HepG2 (cell line): ENCODE results near the gene NFATC3. TPM values are rescaled to one million over a fixed set of nuclear protein-coding genes. Genes with fewer than 3 reads are reported as not detected.

Source experiments
- ATAC-seq: fragments of 200-7000 bp; cut with Tn5 transposase; 3 replicates; pipeline ENCODE4 v1.9.1; 2020; ENCODE audit warnings: mild to moderate bottlenecking, moderate library complexity
- BruUV-seq: library from RNA; stranded (reverse); fragments of 400-500 nt; replicated peaks from 2 replicates; lab custom pipeline; 2021; lab: Mats Ljungman, UMichigan
- CTCF ChIA-PET: fragments of 300-600 bp; formaldehyde crosslinking; extraction: SDS; loops from one replicate; lab custom pipeline; 2021; ENCODE audit warnings: low total read pairs, inconsistent platforms, low intra/inter-chr PET ratio; lab: Yijun Ruan, JAX
- POLR2A ChIA-PET: fragments of 350-600 bp; sonication (Branson Sonifier 250); formaldehyde crosslinking; loops from one replicate; lab custom pipeline; 2020; ENCODE audit warnings: antibody characterized with exemption, inconsistent platforms; lab: Yijun Ruan, JAX
- DNase-seq: peaks from one replicate; pipeline ENCODE4 v3.0.0-alpha.2; 2015; ENCODE audit warnings: low spot score
- FAIRE-seq: peaks from 3 replicates; lab custom pipeline; 2011; peaks lifted over from hg19 to GRCh38; lab: Jason Lieb, UNC
- H2AFZ ChIP-seq: one replicate; pipeline ENCODE4 v1.6.1; 2011; ENCODE audit warnings: low read length, inconsistent platforms
- H3K27ac ChIP-seq: fragments of 300-600 bp; 3 replicates; pipeline ENCODE4 v1.8.0; 2011; ENCODE audit warnings: mixed run types, mild to moderate bottlenecking, mixed read lengths, low read length, inconsistent platforms; ENCODE audit not compliant: insufficient read depth; ENCODE audit errors: extremely low read length
- H3K27me3 ChIP-seq, 2 experiments: fragments of 200-600 bp in 1 of 2; 2 replicates in 1 of 2; 3 replicates in 1 of 2; pipeline versions ENCODE4 v1.6.0 to v1.8.0; 2011; ENCODE audit warnings: low read length in 2 of 2, mild to moderate bottlenecking in 2 of 2, moderate library complexity in 2 of 2, inconsistent platforms in 1 of 2; ENCODE audit not compliant: insufficient read depth in 2 of 2, control insufficient read depth in 1 of 2
- H3K36me3 ChIP-seq, 2 experiments: fragments of 200-600 bp in 1 of 2; replicated peaks in 1 of 2; 2 replicates in 1 of 2; 3 replicates in 1 of 2; pipeline versions ENCODE4 v1.5.1 to v1.8.0; 2011; ENCODE audit warnings: low read length in 2 of 2, inconsistent platforms in 1 of 2; ENCODE audit not compliant: insufficient read depth in 2 of 2, control insufficient read depth in 1 of 2
- H3K4me1 ChIP-seq: 2 replicates; pipeline ENCODE4 v1.5.1; 2012; ENCODE audit warnings: low read length, inconsistent platforms; ENCODE audit not compliant: insufficient read depth
- H3K4me2 ChIP-seq: 2 replicates; pipeline ENCODE4 v1.6.0; 2011; ENCODE audit warnings: low read depth, low read length, inconsistent platforms
- H3K4me3 ChIP-seq, 3 experiments: fragments of 200-600 bp in 1 of 3; sonication (generic), shearing (Covaris generic) in 1 of 3; replicated peaks in 1 of 3; 2 replicates each; pipeline ENCODE4 v1.5.1; 2011 to 2016; ENCODE audit warnings: low read length in 3 of 3, inconsistent platforms in 2 of 3, low read depth in 2 of 3, mild to moderate bottlenecking in 2 of 3, control low read depth in 1 of 3, mixed read lengths in 1 of 3; ENCODE audit not compliant: insufficient read depth in 1 of 3
- H3K79me2 ChIP-seq: one replicate; pipeline ENCODE4 v1.6.1; 2011; ENCODE audit warnings: low read length, inconsistent platforms; ENCODE audit not compliant: insufficient read depth
- H3K9ac ChIP-seq: 2 replicates; pipeline ENCODE4 v1.6.0; 2011; ENCODE audit warnings: mild to moderate bottlenecking, low read depth, low read length, inconsistent platforms; ENCODE audit not compliant: insufficient read depth
- H3K9me3 ChIP-seq: 2 replicates; pipeline ENCODE4 v1.5.1; 2012; ENCODE audit warnings: mild to moderate bottlenecking, low read length
- H4K20me1 ChIP-seq: 2 replicates; pipeline ENCODE4 v1.6.0; 2011; ENCODE audit warnings: inconsistent platforms, mild to moderate bottlenecking, low read length, moderate library complexity; ENCODE audit not compliant: insufficient read depth
- CCDC6 ChIP-seq: sonication (generic); formaldehyde crosslinking; IDR thresholded peaks from 2 replicates; pipeline ENCODE4 v1.8.1; 2022; ENCODE audit warnings: mild to moderate bottlenecking, missing genetic modification reagents, moderate library complexity
- HOXA5 ChIP-seq: sonication (generic); formaldehyde crosslinking; IDR thresholded peaks from 2 replicates; pipeline ENCODE4 v1.4.0; 2020; ENCODE audit warnings: missing genetic modification reagents
- LCORL ChIP-seq, 2 experiments: fragments of 450-650 bp in 1 of 2; sonication (generic) in 1 of 2; formaldehyde crosslinking in 1 of 2; IDR thresholded peaks; 2 replicates each; pipeline versions ENCODE4 v1.5.0 to v1.6.1; 2017 to 2020; ENCODE audit warnings: antibody characterized with exemption in 1 of 2, missing genetic modification reagents in 1 of 2
- NR3C1 ChIP-seq: sonication (generic); formaldehyde crosslinking; IDR thresholded peaks from 2 replicates; pipeline ENCODE4 v1.4.0; 2020; ENCODE audit warnings: missing genetic modification reagents
- POLR2AphosphoS2 ChIP-seq: IDR thresholded peaks from 2 replicates; pipeline ENCODE4 v1.6.1; 2011; ENCODE audit warnings: low read depth, low read length, improper control_type of control experiment
- SOX13 ChIP-seq, 3 experiments: fragments of 450-650 bp in 1 of 3; sonication (generic) in 1 of 3; formaldehyde crosslinking in 1 of 3; IDR thresholded peaks in 2 of 3; conservative IDR thresholded peaks in 1 of 3; 2 replicates each; pipeline versions ENCODE4 v1.5.0 to v1.6.1; 2016 to 2020; ENCODE audit warnings: antibody characterized with exemption in 1 of 3, mild to moderate bottlenecking in 1 of 3, missing compliant biosample characterization in 1 of 3, missing genetic modification reagents in 1 of 3, moderate library complexity in 1 of 3
- SOX6 ChIP-seq, 2 experiments: fragments of 450-650 bp in 1 of 2; sonication (generic) in 1 of 2; formaldehyde crosslinking in 1 of 2; IDR thresholded peaks; 2 replicates each; pipeline versions ENCODE4 v1.4.0 to v1.6.1; 2017 to 2020; ENCODE audit warnings: antibody characterized with exemption in 1 of 2, mild to moderate bottlenecking in 1 of 2, missing genetic modification reagents in 1 of 2
- TARDBP ChIP-seq: sonication (generic); formaldehyde crosslinking; IDR thresholded peaks from 2 replicates; pipeline ENCODE4 v1.8.0; 2022; ENCODE audit warnings: mild to moderate bottlenecking, missing genetic modification reagents
- ZNF580 ChIP-seq: IDR thresholded peaks from 2 replicates; pipeline ENCODE4 v1.6.1; 2016; ENCODE audit warnings: low read depth, borderline replicate concordance
- ZNF768 ChIP-seq: sonication (generic); formaldehyde crosslinking; IDR thresholded peaks from 2 replicates; pipeline ENCODE4 v1.4.0; 2020; ENCODE audit warnings: missing genetic modification reagents
- WGBS: methylation state at CpG from one replicate; pipeline ENCODE4 v1.1.6; 2017; ENCODE audit warnings: low lambda C conversion rate; 5-methylcytosine and 5-hydroxymethylcytosine counted together
- in situ Hi-C: cut with HindIII; loops from 2 replicates; pipeline ENCODE4 v1.10.0; 2017; ENCODE audit warnings: low pct_unique_long_range_greater_than_20kb; ENCODE audit not compliant: extremely low pct_ligation_motif_present
- intact Hi-C: fragments of 100-400 bp; cut with micrococcal nuclease; formaldehyde crosslinking; loops from one replicate; pipeline ENCODE4 v1.10.0; 2022; ENCODE audit not compliant: unreplicated experiment
- polyA plus RNA-seq, 8 experiments: library from polyadenylated mRNA; depleted of rRNA in 3 of 8; stranded (reverse) in 7 of 8; unstranded in 1 of 8; fragments of >200 nt; fragmentation: Illumina TruSeq in 4 of 8; extraction: Trizol in 4 of 8; gene quantifications; 2 replicates each; pipeline versions ENCODE4 v1.2.1 to v1.2.3, GENCODE V29; 2011 to 2016; ENCODE audit warnings: low read depth in 4 of 8, missing spikeins in 1 of 8, mixed read lengths in 1 of 8; ENCODE audit not compliant: insufficient read depth in 1 of 8
- total RNA-seq, 5 experiments: library from RNA; depleted of rRNA; stranded (reverse); fragments of >200 nt; fragmentation: Illumina TruSeq; extraction: Trizol; gene quantifications; 2 replicates each; pipeline ENCODE4 v1.2.3, GENCODE V29; 2016; ENCODE audit warnings: low read depth in 1 of 5

The NFATC3 gene
- total and polyA plus RNA-seq, 2 of the 13 experiments (the other 11 are each of a cell fraction or from before 2014, with no cell fraction given): 52.6 to 62.7 TPM

- FAIRE-seq (no peak), ATAC-seq (peak; percentile 47), DNase-seq (peak; percentile 32)
- Histone ChIP-seq H3K4me3 (no peak overlapping the region), H3K36me3 (peaks cover 33 to 73% of the 10 kb centered on the region in 2 experiments), H3K9me3 (no peaks in the 10 kb centered on the region), H2AFZ (no peak overlapping the region), H3K4me1 (peaks cover 11% of the 10 kb centered on the region), H3K9ac (no peak overlapping the region), H3K27ac (no peak overlapping the region), H3K79me2 (no peaks in the 10 kb centered on the region), H3K4me2 (no peak overlapping the region), H4K20me1 (no peaks in the 10 kb centered on the region), H3K27me3 (no peaks in the 10 kb centered on the region)
- BruUV-seq: TSS peak; percentile 53
- ChIA-PET POLR2A (interaction anchor here (0.6 kb wide), 1 partner anchor 1072 kb away, joined by 3 read pairs; no protein-coding TSS in a partner anchor), CTCF (no interaction called here)
- WGBS: 78% methylated on average over 2 of the region's 2 CpGs
- in situ Hi-C loops (no loop called here), intact Hi-C loops (loop anchor here (5.0 kb wide), 1 partner anchor 36 kb away; no protein-coding TSS in a partner anchor)
- TF ChIP-seq LCORL (IDR thresholded peaks at IDR 0.05) (0 out of 2 replicates have a peak, but pooled peaks have one; percentile 31), LCORL (CRISPR knock-in tag; IDR thresholded peaks at IDR 0.05) (no peak), ZNF768 (CRISPR knock-in tag) (no peak), TARDBP (CRISPR knock-in tag) (0 out of 2 replicates have a peak, but pooled peaks have one; percentile 15), ZNF580 (CRISPR knock-in tag) (no peak), CCDC6 (0 out of 2 replicates have a peak, but pooled peaks have one; percentile 6), SOX13 (IDR thresholded peaks at IDR 0.05) (no peak), SOX13 (CRISPR knock-in tag; conservative IDR thresholded peaks at IDR 0.05 in 1 of 2, IDR thresholded peaks at IDR 0.05 in 1 of 2) (peak in 1 of 2 experiments; percentile 53; a peak in 1 of 4 replicates), SOX6 (IDR thresholded peaks at IDR 0.05) (no peak), SOX6 (CRISPR knock-in tag; IDR thresholded peaks at IDR 0.05) (peak; percentile 37; the same call in 1 of the 2 replicates), NR3C1 (no peak), HOXA5 (no peak), POLR2AphosphoS2 (0 out of 2 replicates have a peak, but pooled peaks have one; percentile 28)
Measured at GRCh38 chr16:68190736-68191510, 105.8 kb downstream of the NFATC3 start.
